GM19239 (cell line): ENCODE measurements around the gene SLC35B2.

Experiments
- DNase-seq: peaks from one replicate; pipeline ENCODE4 v3.0.0; 2011; ENCODE audit warnings: low spot score; ENCODE audit not compliant: insufficient read length
- FAIRE-seq: peaks from 2 replicates; lab custom pipeline; 2011; peaks lifted over from hg19 to GRCh38; lab: Jason Lieb, UNC

SLC35B2 gene

GRCh38 chr6:44225579-44226325 lies 31.6 kb downstream of the SLC35B2 start:
- no peak for DNase-seq
- no peak for FAIRE-seq

- DNase-seq (no peak), FAIRE-seq (no peak)
Measured at GRCh38 chr6:44224965-44225305, 32.4 kb downstream of the SLC35B2 start.

GRCh38 chr6:44224029-44224964 lies 33.0 kb downstream of the SLC35B2 start:
- DNase-seq (no peak), FAIRE-seq (no peak)

- peak; percentile 91 for DNase-seq
- FAIRE-seq, result no peak
Measured at GRCh38 chr6:44223319-44224028, 33.9 kb downstream of the SLC35B2 start, which contains the start of gene SLC29A1. Gene SLC29A1, plus strand, starts transcription at chr6:44223595. Its CDS starts 3,719 bp downstream, at chr6:44227314.

GRCh38 chr6:44222486-44223318 lies 34.6 kb downstream of the SLC35B2 start:
- FAIRE-seq, result no peak
- no peak for DNase-seq

- no peak for FAIRE-seq
- DNase-seq, result no peak
Measured at GRCh38 chr6:44221961-44222335, 35.4 kb downstream of the SLC35B2 start.

- FAIRE-seq, result no peak
- peak; percentile 78 for DNase-seq
Measured at GRCh38 chr6:44221291-44221960, 35.9 kb downstream of the SLC35B2 start.

- FAIRE-seq, result no peak
- DNase-seq, result no peak
Measured at GRCh38 chr6:44220913-44221290, 36.4 kb downstream of the SLC35B2 start.

- DNase-seq, result no peak
- FAIRE-seq, result no peak
Measured at GRCh38 chr6:44219815-44220784, 37.2 kb downstream of the SLC35B2 start.

GRCh38 chr6:44219053-44219814 lies 38.1 kb downstream of the SLC35B2 start:
- FAIRE-seq (no peak), DNase-seq (peak; percentile 78)

- FAIRE-seq (no peak), DNase-seq (no peak)
Measured at GRCh38 chr6:44217332-44218143, 39.8 kb downstream of the SLC35B2 start.

- DNase-seq (no peak), FAIRE-seq (no peak)
Measured at GRCh38 chr6:44216677-44217331, 40.5 kb downstream of the SLC35B2 start, which contains the start of gene MYMX. Gene MYMX, plus strand, starts transcription at chr6:44216926. Its CDS starts 546 bp downstream, at chr6:44217472.

- no peak for FAIRE-seq
- DNase-seq, result no peak
Measured at GRCh38 chr6:44214307-44214706, 43.0 kb downstream of the SLC35B2 start.

GRCh38 chr6:44211284-44211683 lies 46.0 kb downstream of the SLC35B2 start:
- no peak for FAIRE-seq
- DNase-seq, result no peak

- FAIRE-seq (no peak), DNase-seq (no peak)
Measured at GRCh38 chr6:44207966-44208365, 49.4 kb downstream of the SLC35B2 start.
